Ishikawa (cell line): ENCODE results near the gene ATRIP.

ENCODE experiments used
- CEBPB ChIP-seq: IDR thresholded peaks from 2 replicates; pipeline ENCODE4 v1.6.1; 2012
- CREB1 ChIP-seq: IDR thresholded peaks from 2 replicates; pipeline ENCODE4 v1.6.1; 2012; ENCODE audit warnings: low read depth
- EGR1 ChIP-seq: IDR thresholded peaks from 2 replicates; pipeline ENCODE4 v1.6.1; 2012
- EP300 ChIP-seq: IDR thresholded peaks from 2 replicates; pipeline ENCODE4 v1.6.1; 2012; ENCODE audit warnings: borderline replicate concordance
- FOXM1 ChIP-seq: IDR thresholded peaks from 2 replicates; pipeline ENCODE4 v1.6.1; 2012; ENCODE audit warnings: low read depth, borderline replicate concordance
- MAX ChIP-seq: IDR thresholded peaks from 2 replicates; pipeline ENCODE4 v1.6.1; 2012
- NFIC ChIP-seq: IDR thresholded peaks from 2 replicates; pipeline ENCODE4 v1.6.1; 2012
- RAD21 ChIP-seq: IDR thresholded peaks from 2 replicates; pipeline ENCODE4 v1.6.1; 2012; ENCODE audit warnings: low read depth
- REST ChIP-seq: IDR thresholded peaks from 2 replicates; pipeline ENCODE4 v1.6.1; 2012; ENCODE audit warnings: low read depth, mild to moderate bottlenecking
- TAF1 ChIP-seq: IDR thresholded peaks from 2 replicates; pipeline ENCODE4 v1.6.1; 2012; ENCODE audit warnings: low read depth, mild to moderate bottlenecking
- TCF12 ChIP-seq: IDR thresholded peaks from 2 replicates; pipeline ENCODE4 v1.6.1; 2012; ENCODE audit warnings: low read depth
- TEAD4 ChIP-seq: IDR thresholded peaks from 2 replicates; pipeline ENCODE4 v1.6.1; 2012
- YY1 ChIP-seq: IDR thresholded peaks from 2 replicates; pipeline ENCODE4 v1.6.1; 2012; ENCODE audit warnings: low read depth
- ZBTB7A ChIP-seq: IDR thresholded peaks from 2 replicates; pipeline ENCODE4 v1.6.1; 2012; ENCODE audit warnings: low read depth
- TF ChIP-seq, protein P1 (sequence below): IDR thresholded peaks from 2 replicates; pipeline ENCODE4 v1.6.1; 2012

Gene ATRIP

DNA sequence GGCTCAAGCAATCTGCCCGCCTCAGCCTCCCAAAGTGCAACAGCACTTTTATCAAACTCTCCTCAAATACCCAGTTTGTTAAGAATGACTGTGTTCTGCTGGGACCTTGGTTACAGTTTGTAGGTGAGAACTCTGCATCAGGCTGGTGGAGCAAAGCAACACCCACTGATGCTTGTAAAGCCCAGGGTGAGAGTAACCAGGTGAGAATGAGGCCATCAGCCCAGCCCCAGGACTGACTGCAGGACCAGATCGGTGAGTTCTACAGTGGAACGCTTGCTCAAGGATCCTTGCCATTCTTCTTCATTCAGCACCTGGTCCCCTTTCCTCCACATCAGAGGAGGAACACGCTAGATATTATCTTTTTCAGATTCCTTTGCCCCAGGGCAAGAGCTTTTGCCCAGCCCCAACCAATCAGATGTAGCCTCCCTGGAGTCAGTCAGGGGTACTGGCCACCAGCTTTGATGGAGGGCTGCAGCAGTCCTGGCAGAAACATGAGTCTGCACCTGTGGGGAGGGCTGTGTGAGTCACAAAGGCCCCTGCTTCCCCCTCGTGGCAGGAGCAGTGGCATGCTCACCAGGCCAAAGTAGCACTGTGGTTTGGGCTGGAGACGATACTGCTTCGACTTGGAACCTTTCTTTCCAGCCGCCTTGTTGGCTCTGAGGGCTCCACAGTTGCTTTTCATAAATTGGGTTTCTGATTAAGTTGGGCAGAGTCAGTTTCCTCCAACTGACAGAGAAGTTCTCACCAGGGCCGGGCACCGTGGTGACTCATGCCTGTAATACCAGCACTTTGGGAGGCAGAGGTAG is 60.9 kb downstream of the ATRIP start:
- TF ChIP-seq CEBPB (no peak), REST (no peak), CREB1 (no peak), NFIC (no peak), YY1 (no peak), TCF12 (no peak), ZBTB7A (no peak), EGR1 (no peak), TAF1 (no peak), TEAD4 (no peak), FOXM1 (no peak), RAD21 (peak; percentile 89), MAX (peak; percentile 72)
- TF ChIP-seq, protein P1, sequence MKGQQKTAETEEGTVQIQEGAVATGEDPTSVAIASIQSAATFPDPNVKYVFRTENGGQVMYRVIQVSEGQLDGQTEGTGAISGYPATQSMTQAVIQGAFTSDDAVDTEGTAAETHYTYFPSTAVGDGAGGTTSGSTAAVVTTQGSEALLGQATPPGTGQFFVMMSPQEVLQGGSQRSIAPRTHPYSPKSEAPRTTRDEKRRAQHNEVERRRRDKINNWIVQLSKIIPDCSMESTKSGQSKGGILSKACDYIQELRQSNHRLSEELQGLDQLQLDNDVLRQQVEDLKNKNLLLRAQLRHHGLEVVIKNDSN, result no peak

DNA sequence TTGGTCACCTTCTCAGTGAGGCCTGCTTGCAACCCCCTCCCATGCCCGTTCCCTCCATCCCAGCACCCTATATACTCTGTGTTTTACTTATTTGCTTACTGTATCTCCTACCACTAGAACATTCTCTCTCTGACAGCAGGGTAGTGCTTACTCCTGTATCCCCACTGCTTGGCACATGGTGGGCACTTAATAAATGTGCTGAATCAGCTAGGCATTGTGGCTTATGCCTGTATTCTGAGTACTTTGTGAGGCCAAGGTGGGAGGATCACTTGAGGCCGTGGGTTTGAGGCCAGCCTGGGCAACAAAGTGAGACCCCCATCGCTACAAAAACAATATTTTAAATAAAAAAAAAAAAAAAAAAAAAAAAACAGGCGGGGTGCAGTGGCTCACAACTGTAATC is 65.0 kb downstream of the ATRIP start:
- no peak for TF ChIP-seq RAD21
- TF ChIP-seq, protein P1, result no peak
- no peak for TF ChIP-seq YY1
- no peak for TF ChIP-seq CREB1
- TF ChIP-seq ZBTB7A, result no peak
- TF ChIP-seq NFIC, result no peak
- no peak for TF ChIP-seq TEAD4
- TF ChIP-seq REST, result no peak
- TF ChIP-seq FOXM1, result no peak
- no peak for TF ChIP-seq TCF12
- TF ChIP-seq EP300, result no peak

- no peak for TF ChIP-seq EP300
- no peak for TF ChIP-seq CEBPB
- no peak for TF ChIP-seq REST
- no peak for TF ChIP-seq YY1
- TF ChIP-seq RAD21, result no peak
- TF ChIP-seq TCF12, result no peak
- TF ChIP-seq TEAD4, result no peak
- no peak for TF ChIP-seq ZBTB7A
- no peak for TF ChIP-seq EGR1
- TF ChIP-seq FOXM1, result no peak
- no peak for TF ChIP-seq NFIC
- TF ChIP-seq, protein P1, result no peak
- TF ChIP-seq CREB1, result no peak
- no peak for TF ChIP-seq MAX
- no peak for TF ChIP-seq TAF1
Measured at GRCh38 chr3:48514431-48515227, 68.1 kb downstream of the ATRIP start.
